GM12878 (cell line): Measurements from ENCODE around the gene CEP19. TPM values are rescaled to one million over a fixed set of nuclear protein-coding genes. Genes with fewer than 3 reads are reported as not detected.

Experiments used
- ATAC-seq: fragments of 200-7000 bp; cut with Tn5 transposase; 3 replicates; pipeline ENCODE4 v1.9.1; 2020; ENCODE audit warnings: mild to moderate bottlenecking, moderate library complexity
- BruUV-seq: library from RNA; stranded (reverse); fragments of 400-500 nt; replicated peaks from 2 replicates; lab custom pipeline; 2021; lab: Mats Ljungman, UMichigan
- CTCF ChIA-PET: fragments of 300-600 bp; sonication (Branson Sonifier 250); formaldehyde crosslinking; extraction: SDS; loops from one replicate; lab custom pipeline; 2021; ENCODE audit warnings: inconsistent platforms; lab: Yijun Ruan, JAX
- POLR2A ChIA-PET: fragments of 350-600 bp; formaldehyde crosslinking; extraction: SDS; loops from one replicate; lab custom pipeline; 2021; ENCODE audit warnings: inconsistent platforms; lab: Charles Lee
- RAD21 ChIA-PET: fragments of 300-600 bp; sonication (Branson Sonifier 250); formaldehyde crosslinking; loops from one replicate; lab custom pipeline; 2023; ENCODE audit warnings: antibody characterized with exemption; ENCODE audit not compliant: unreplicated experiment; lab: Charles Lee
- SMC1A ChIA-PET: fragments of 300-600 bp; sonication (Branson Sonifier 250); formaldehyde crosslinking; loops from one replicate; lab custom pipeline; 2023; ENCODE audit not compliant: unreplicated experiment, uncharacterized antibody; lab: Charles Lee
- DNase-seq: peaks from one replicate; pipeline ENCODE4 v3.0.0-alpha.2; 2011; ENCODE audit warnings: low read depth, low spot score
- FAIRE-seq: peaks from 3 replicates; lab custom pipeline; 2011; peaks lifted over from hg19 to GRCh38; lab: Jason Lieb, UNC
- H2AFZ ChIP-seq: 2 replicates; pipeline ENCODE4 v1.6.0; 2011; ENCODE audit warnings: low read depth, low read length, control low read depth; ENCODE audit not compliant: control insufficient read depth
- H3K27ac ChIP-seq: 2 replicates; pipeline ENCODE4 v1.5.1; 2011; ENCODE audit warnings: control low read depth; ENCODE audit not compliant: control insufficient read depth, insufficient read depth
- H3K27me3 ChIP-seq, 2 experiments: replicated peaks in 1 of 2; 2 replicates each; pipeline versions ENCODE4 v1.6.0 to v1.6.1; 2011; ENCODE audit warnings: low read length in 1 of 2; ENCODE audit not compliant: control insufficient read depth in 2 of 2, insufficient read depth in 2 of 2
- H3K36me3 ChIP-seq, 2 experiments: 2 replicates each; pipeline ENCODE4 v1.5.1; 2011; ENCODE audit warnings: low read length in 1 of 2; ENCODE audit not compliant: control insufficient read depth in 2 of 2, insufficient read depth in 2 of 2
- H3K4me1 ChIP-seq: 2 replicates; pipeline ENCODE4 v1.6.1; 2011; ENCODE audit warnings: mild to moderate bottlenecking, low read length, moderate library complexity, mixed read lengths; ENCODE audit not compliant: control insufficient read depth, insufficient read depth
- H3K4me2 ChIP-seq: 2 replicates; pipeline ENCODE4 v1.6.0; 2011; ENCODE audit warnings: control low read depth; ENCODE audit not compliant: control insufficient read depth, insufficient read depth
- H3K4me3 ChIP-seq: fragments of 200-600 bp; sonication (generic); 2 replicates; pipeline ENCODE4 v1.5.1; 2016
- H3K79me2 ChIP-seq: 2 replicates; pipeline ENCODE4 v1.6.0; 2011; ENCODE audit warnings: low read length; ENCODE audit not compliant: control insufficient read depth, insufficient read depth
- H3K9ac ChIP-seq: 2 replicates; pipeline ENCODE4 v1.8.0; 2011; ENCODE audit warnings: low read length, control low read depth, mixed read lengths; ENCODE audit not compliant: control insufficient read depth, insufficient read depth
- H3K9me3 ChIP-seq: replicated peaks from 3 replicates; pipeline ENCODE4 v1.5.1; 2011; ENCODE audit warnings: mild to moderate bottlenecking, low read length; ENCODE audit not compliant: control insufficient read depth, insufficient read depth
- H4K20me1 ChIP-seq: 2 replicates; pipeline ENCODE4 v1.6.0; 2011; ENCODE audit not compliant: control insufficient read depth, insufficient read depth
- CBX5 ChIP-seq: sonication (generic); IDR thresholded peaks from 2 replicates; pipeline ENCODE4 v1.6.1; 2016; ENCODE audit warnings: low read depth, moderate library complexity, mild to moderate bottlenecking, inconsistent platforms
- CHD4 ChIP-seq: fragments of 200-600 bp; sonication (generic); IDR thresholded peaks from 2 replicates; pipeline ENCODE4 v1.6.1; 2016; ENCODE audit warnings: mild to moderate bottlenecking
- FOS ChIP-seq: IDR thresholded peaks from 3 replicates; pipeline ENCODE4 v1.6.1; 2011; ENCODE audit warnings: borderline replicate concordance; ENCODE audit not compliant: insufficient read length; ENCODE audit errors: extremely low read depth
- GABPA ChIP-seq: IDR thresholded peaks from 2 replicates; pipeline ENCODE4 v1.6.1; 2014; ENCODE audit warnings: antibody characterized with exemption, low read depth, mild to moderate bottlenecking, inconsistent platforms
- GATAD2B ChIP-seq: fragments of 450-650 bp; conservative IDR thresholded peaks from 2 replicates; pipeline ENCODE4 v1.6.1; 2017; ENCODE audit warnings: low read depth, mild to moderate bottlenecking, moderate library complexity
- POLR2AphosphoS5 ChIP-seq: IDR thresholded peaks from 2 replicates; pipeline ENCODE4 v1.6.1; 2011; ENCODE audit warnings: mild to moderate bottlenecking, low read length, inconsistent platforms
- SMC3 ChIP-seq: IDR thresholded peaks from 2 replicates; pipeline ENCODE4 v1.6.1; 2011; ENCODE audit warnings: low read length, improper control_type of control experiment, borderline replicate concordance
- SPI1 ChIP-seq: IDR thresholded peaks from 2 replicates; pipeline ENCODE4 v1.6.1; 2011; ENCODE audit warnings: low read depth, mild to moderate bottlenecking, low read length, moderate library complexity, borderline replicate concordance; ENCODE audit not compliant: insufficient read depth
- TAF1 ChIP-seq: IDR thresholded peaks from 2 replicates; pipeline ENCODE4 v1.6.1; 2011; ENCODE audit warnings: mild to moderate bottlenecking, low read depth, low read length, borderline replicate concordance
- TARDBP ChIP-seq: IDR thresholded peaks from 2 replicates; pipeline ENCODE4 v1.6.1; 2016; ENCODE audit warnings: borderline replicate concordance
- WGBS: methylation state at CpG from one replicate; pipeline ENCODE4 v1.1.6; 2016; ENCODE audit warnings: low lambda C conversion rate; ENCODE audit not compliant: insufficient replicate concordance, insufficient coverage; ENCODE audit errors: missing lambda C conversion rate; 5-methylcytosine and 5-hydroxymethylcytosine counted together
- in situ Hi-C: fragments of 300-500 bp; cut with MboI; formaldehyde crosslinking; loops from 9 replicates; pipeline ENCODE4 v1.14.3; 2018; ENCODE audit warnings: mixed read lengths
- intact Hi-C: fragments of 100-400 bp; cut with micrococcal nuclease; formaldehyde crosslinking; loops from one replicate; pipeline ENCODE4 v1.14.2; 2022; ENCODE audit not compliant: unreplicated experiment
- polyA plus RNA-seq, 11 experiments: library from polyadenylated mRNA; depleted of rRNA in 4 of 11; unstranded in 6 of 11; stranded (reverse) in 5 of 11; fragments of >200 nt; fragmentation: Nextera tagmentation in 4 of 11; fragmentation: Illumina TruSeq in 1 of 11; extraction: Ambion mirVana in 4 of 11; extraction: Trizol in 1 of 11; gene quantifications; 1 replicate in 1 of 11; 2 replicates in 10 of 11; pipeline versions ENCODE4 v1.2.1 to v1.2.3, GENCODE V29; 2011 to 2016; ENCODE audit warnings: inconsistent platforms in 2 of 11, missing spikeins in 2 of 11, low read depth in 1 of 11
- total RNA-seq, 4 experiments: library from RNA; depleted of rRNA in 3 of 4; stranded (reverse); fragments of >200 nt in 3 of 4; fragmentation: Illumina TruSeq in 1 of 4; extraction: Trizol in 1 of 4; gene quantifications; 2 replicates each; pipeline versions ENCODE4 v1.2.1 to v1.2.3, GENCODE V29; 2013 to 2021
- TF ChIP-seq, protein P1 (sequence below): fragments of 150-350 bp; IDR thresholded peaks from 2 replicates; pipeline ENCODE4 v1.6.1; 2014; ENCODE audit warnings: mild to moderate bottlenecking, low read depth, low read length
- TF ChIP-seq, protein P2 (sequence below): fragments of 450-650 bp; IDR thresholded peaks from 2 replicates; pipeline ENCODE4 v1.6.1; 2018; ENCODE audit warnings: borderline replicate concordance, mild to moderate bottlenecking; ENCODE audit not compliant: partially characterized antibody
- TF ChIP-seq, protein P3 (sequence below): fragments of 450-650 bp; IDR thresholded peaks from 2 replicates; pipeline ENCODE4 v1.6.1; 2016; ENCODE audit warnings: mild to moderate bottlenecking
- TF ChIP-seq, protein P4 (sequence below): fragments of 450-650 bp; IDR thresholded peaks from 2 replicates; pipeline ENCODE4 v1.6.1; 2017; ENCODE audit warnings: mild to moderate bottlenecking, low read depth, inconsistent platforms; ENCODE audit not compliant: poor library complexity, severe bottlenecking

The CEP19 gene
- total and polyA plus RNA-seq, 10 of the 15 experiments (the other 5 are each of a cell fraction or from before 2014, with no cell fraction given): 1.9 to 5.9 (median 2.7) TPM

DNA sequence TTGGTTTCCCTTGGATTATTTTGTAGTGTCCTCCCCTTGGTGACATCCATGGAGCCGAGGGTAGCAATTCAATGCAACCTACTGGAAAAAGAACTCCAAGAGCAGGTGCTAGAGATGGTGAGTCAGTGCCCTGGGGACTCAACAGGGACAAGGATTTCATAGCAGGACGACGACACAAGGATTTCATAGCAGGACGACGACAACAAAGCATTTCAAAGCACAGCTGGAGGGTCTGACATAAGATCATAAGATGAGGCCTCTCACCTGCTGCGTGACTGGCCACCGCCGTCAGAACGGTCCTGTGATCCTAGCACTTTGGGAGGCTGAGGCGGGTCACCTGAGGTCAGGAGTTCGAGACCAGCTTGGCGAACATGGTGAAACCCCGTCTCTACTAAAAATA lies 50.0 kb downstream of the CEP19 start:
- Histone ChIP-seq H3K36me3 (peaks cover 19 to 25% of the 10 kb centered on the region in 2 experiments), H3K4me2 (no peak overlapping the region), H3K27ac (no peak overlapping the region), H4K20me1 (no peaks in the 10 kb centered on the region), H3K79me2 (no peaks in the 10 kb centered on the region), H3K4me1 (no peaks in the 10 kb centered on the region), H2AFZ (no peak overlapping the region), H3K4me3 (no peak overlapping the region), H3K9me3 (no peaks in the 10 kb centered on the region), H3K9ac (no peak overlapping the region), H3K27me3 (no peaks in the 10 kb centered on the region)
- RAD21 ChIA-PET: no interaction called here
- ATAC-seq (no peak), FAIRE-seq (no peak), DNase-seq (no peak)
- intact Hi-C loops (no loop called here), in situ Hi-C loops (no loop called here)
- WGBS: 92% methylated on average over 13 of the region's 13 CpGs
- POLR2A ChIA-PET: no interaction called here
- CTCF ChIA-PET: interaction anchor here (1.0 kb wide), 1 partner anchor 16 kb away, joined by 3 read pairs; no protein-coding TSS in a partner anchor
- SMC1A ChIA-PET: interaction anchor here (1.4 kb wide), 1 partner anchor 21 kb away, joined by 3 read pairs; no protein-coding TSS in a partner anchor
- no TSS peak for BruUV-seq
- TF ChIP-seq CBX5: no peak
- no peak for TF ChIP-seq TAF1
- TF ChIP-seq, protein P1, sequence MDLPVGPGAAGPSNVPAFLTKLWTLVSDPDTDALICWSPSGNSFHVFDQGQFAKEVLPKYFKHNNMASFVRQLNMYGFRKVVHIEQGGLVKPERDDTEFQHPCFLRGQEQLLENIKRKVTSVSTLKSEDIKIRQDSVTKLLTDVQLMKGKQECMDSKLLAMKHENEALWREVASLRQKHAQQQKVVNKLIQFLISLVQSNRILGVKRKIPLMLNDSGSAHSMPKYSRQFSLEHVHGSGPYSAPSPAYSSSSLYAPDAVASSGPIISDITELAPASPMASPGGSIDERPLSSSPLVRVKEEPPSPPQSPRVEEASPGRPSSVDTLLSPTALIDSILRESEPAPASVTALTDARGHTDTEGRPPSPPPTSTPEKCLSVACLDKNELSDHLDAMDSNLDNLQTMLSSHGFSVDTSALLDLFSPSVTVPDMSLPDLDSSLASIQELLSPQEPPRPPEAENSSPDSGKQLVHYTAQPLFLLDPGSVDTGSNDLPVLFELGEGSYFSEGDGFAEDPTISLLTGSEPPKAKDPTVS: no peak
- TF ChIP-seq SPI1: no peak
- TF ChIP-seq GATAD2B: no peak
- no peak for TF ChIP-seq FOS
- TF ChIP-seq SMC3: no peak
- TF ChIP-seq TARDBP: no peak
- TF ChIP-seq, protein P2, sequence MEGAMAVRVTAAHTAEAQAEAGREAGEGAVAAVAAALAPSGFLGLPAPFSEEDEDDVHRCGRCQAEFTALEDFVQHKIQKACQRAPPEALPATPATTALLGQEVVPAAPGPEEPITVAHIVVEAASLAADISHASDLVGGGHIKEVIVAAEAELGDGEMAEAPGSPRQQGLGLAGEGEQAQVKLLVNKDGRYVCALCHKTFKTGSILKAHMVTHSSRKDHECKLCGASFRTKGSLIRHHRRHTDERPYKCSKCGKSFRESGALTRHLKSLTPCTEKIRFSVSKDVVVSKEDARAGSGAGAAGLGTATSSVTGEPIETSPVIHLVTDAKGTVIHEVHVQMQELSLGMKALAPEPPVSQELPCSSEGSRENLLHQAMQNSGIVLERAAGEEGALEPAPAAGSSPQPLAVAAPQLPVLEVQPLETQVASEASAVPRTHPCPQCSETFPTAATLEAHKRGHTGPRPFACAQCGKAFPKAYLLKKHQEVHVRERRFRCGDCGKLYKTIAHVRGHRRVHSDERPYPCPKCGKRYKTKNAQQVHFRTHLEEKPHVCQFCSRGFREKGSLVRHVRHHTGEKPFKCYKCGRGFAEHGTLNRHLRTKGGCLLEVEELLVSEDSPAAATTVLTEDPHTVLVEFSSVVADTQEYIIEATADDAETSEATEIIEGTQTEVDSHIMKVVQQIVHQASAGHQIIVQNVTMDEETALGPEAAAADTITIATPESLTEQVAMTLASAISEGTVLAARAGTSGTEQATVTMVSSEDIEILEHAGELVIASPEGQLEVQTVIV: no peak
- TF ChIP-seq, protein P3, sequence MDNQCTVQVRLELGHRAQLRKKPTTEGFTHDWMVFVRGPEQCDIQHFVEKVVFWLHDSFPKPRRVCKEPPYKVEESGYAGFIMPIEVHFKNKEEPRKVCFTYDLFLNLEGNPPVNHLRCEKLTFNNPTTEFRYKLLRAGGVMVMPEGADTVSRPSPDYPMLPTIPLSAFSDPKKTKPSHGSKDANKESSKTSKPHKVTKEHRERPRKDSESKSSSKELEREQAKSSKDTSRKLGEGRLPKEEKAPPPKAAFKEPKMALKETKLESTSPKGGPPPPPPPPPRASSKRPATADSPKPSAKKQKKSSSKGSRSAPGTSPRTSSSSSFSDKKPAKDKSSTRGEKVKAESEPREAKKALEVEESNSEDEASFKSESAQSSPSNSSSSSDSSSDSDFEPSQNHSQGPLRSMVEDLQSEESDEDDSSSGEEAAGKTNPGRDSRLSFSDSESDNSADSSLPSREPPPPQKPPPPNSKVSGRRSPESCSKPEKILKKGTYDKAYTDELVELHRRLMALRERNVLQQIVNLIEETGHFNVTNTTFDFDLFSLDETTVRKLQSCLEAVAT: no peak
- no peak for TF ChIP-seq CHD4
- no peak for TF ChIP-seq POLR2AphosphoS5
- TF ChIP-seq GABPA: no peak
- TF ChIP-seq, protein P4, sequence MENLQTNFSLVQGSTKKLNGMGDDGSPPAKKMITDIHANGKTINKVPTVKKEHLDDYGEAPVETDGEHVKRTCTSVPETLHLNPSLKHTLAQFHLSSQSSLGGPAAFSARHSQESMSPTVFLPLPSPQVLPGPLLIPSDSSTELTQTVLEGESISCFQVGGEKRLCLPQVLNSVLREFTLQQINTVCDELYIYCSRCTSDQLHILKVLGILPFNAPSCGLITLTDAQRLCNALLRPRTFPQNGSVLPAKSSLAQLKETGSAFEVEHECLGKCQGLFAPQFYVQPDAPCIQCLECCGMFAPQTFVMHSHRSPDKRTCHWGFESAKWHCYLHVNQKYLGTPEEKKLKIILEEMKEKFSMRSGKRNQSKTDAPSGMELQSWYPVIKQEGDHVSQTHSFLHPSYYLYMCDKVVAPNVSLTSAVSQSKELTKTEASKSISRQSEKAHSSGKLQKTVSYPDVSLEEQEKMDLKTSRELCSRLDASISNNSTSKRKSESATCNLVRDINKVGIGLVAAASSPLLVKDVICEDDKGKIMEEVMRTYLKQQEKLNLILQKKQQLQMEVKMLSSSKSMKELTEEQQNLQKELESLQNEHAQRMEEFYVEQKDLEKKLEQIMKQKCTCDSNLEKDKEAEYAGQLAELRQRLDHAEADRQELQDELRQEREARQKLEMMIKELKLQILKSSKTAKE: no peak
